Testis (tissue), 3 donors: ENCODE results near the gene FOXN1. TPM values are rescaled to one million over a fixed set of nuclear protein-coding genes. Genes with fewer than 3 reads are reported as not detected.

Source experiments
- DNase-seq: peaks from one replicate; pipeline ENCODE4 v3.0.0-alpha.2; 2019
- H3K27ac ChIP-seq, 2 donors: fragments of 200-600 bp; sonication (generic); one replicate each; pipeline ENCODE4 v1.5.1; 2019
- H3K27me3 ChIP-seq: fragments of 200-600 bp; sonication (generic); one replicate; pipeline ENCODE4 v1.5.1; 2019
- H3K36me3 ChIP-seq: fragments of 200-600 bp; sonication (generic); one replicate; pipeline ENCODE4 v1.5.1; 2017; ENCODE audit warnings: low read depth; ENCODE audit errors: missing control alignments
- H3K4me1 ChIP-seq: fragments of 200-600 bp; sonication (generic); one replicate; pipeline ENCODE4 v1.5.1; 2019
- H3K4me3 ChIP-seq, 2 donors: fragments of 200-600 bp; sonication (generic); one replicate each; pipeline ENCODE4 v1.5.1; 2017 to 2019
- H3K9me3 ChIP-seq: fragments of 200-600 bp; sonication (generic); one replicate; pipeline ENCODE4 v1.5.1; 2017
- POLR2A ChIP-seq: fragments of 450-650 bp; IDR thresholded peaks from one replicate; pipeline ENCODE4 v1.6.1; 2017; ENCODE audit warnings: antibody characterized with exemption, mild to moderate bottlenecking, moderate library complexity
- WGBS, 2 donors: methylation state at CpG; one replicate each; pipeline ENCODE4 v1.1.5; 2018; 5-methylcytosine and 5-hydroxymethylcytosine counted together
- intact Hi-C: fragments of 100-400 bp; cut with DNase I; formaldehyde crosslinking; loops from one replicate; pipeline ENCODE4 v1.15.1; 2023; ENCODE audit warnings: low total_unique reads
- polyA plus RNA-seq: library from polyadenylated mRNA; stranded (reverse); fragments of 350-450 nt; fragmentation: Illumina TruSeq; extraction: RNeasy Lipid Tissue Mini Kit (QIAGEN cat#74804); gene quantifications from one replicate; pipeline ENCODE4 v1.2.3, GENCODE V29; 2014; ENCODE audit warnings: low read depth, low replicate concordance; ENCODE audit not compliant: insufficient read depth
- total RNA-seq, 2 donors: library from RNA; depleted of rRNA; stranded (reverse); fragments of >200 nt; gene quantifications; one replicate each; pipeline ENCODE4 v1.2.3, GENCODE V29; 2016
- TF ChIP-seq, protein P1 (sequence below), 3 experiments: fragments of 450-650 bp in 2 of 3; fragments of 200-600 bp in 1 of 3; sonication (generic) in 1 of 3; IDR thresholded peaks; one replicate each; pipeline ENCODE4 v1.5.1; 2016 to 2019; ENCODE audit warnings: antibody characterized with exemption in 3 of 3, mild to moderate bottlenecking in 2 of 3, moderate library complexity in 1 of 3

The FOXN1 gene
- total and polyA plus RNA-seq, 3 donors from 2014 or later: 0.24 to 0.69 (median 0.50) TPM

GRCh38 chr17:28515518-28515917, 9.4 kb downstream of the FOXN1 start:
- H3K27me3 ChIP-seq: no peaks in the 10 kb centered on the region
- DNase-seq: no peak
- H3K9me3 ChIP-seq: no peaks in the 10 kb centered on the region
- no peak overlapping the region for H3K27ac ChIP-seq
- TF ChIP-seq, protein P1, sequence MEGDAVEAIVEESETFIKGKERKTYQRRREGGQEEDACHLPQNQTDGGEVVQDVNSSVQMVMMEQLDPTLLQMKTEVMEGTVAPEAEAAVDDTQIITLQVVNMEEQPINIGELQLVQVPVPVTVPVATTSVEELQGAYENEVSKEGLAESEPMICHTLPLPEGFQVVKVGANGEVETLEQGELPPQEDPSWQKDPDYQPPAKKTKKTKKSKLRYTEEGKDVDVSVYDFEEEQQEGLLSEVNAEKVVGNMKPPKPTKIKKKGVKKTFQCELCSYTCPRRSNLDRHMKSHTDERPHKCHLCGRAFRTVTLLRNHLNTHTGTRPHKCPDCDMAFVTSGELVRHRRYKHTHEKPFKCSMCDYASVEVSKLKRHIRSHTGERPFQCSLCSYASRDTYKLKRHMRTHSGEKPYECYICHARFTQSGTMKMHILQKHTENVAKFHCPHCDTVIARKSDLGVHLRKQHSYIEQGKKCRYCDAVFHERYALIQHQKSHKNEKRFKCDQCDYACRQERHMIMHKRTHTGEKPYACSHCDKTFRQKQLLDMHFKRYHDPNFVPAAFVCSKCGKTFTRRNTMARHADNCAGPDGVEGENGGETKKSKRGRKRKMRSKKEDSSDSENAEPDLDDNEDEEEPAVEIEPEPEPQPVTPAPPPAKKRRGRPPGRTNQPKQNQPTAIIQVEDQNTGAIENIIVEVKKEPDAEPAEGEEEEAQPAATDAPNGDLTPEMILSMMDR (IDR thresholded peaks at IDR 0.05): no peak
- no peak for TF ChIP-seq POLR2A
- no peak overlapping the region for H3K4me3 ChIP-seq
- intact Hi-C loops: no loop called here
- 100% methylated on average over 1 of the region's 1 CpG for WGBS, 2 donors
- H3K36me3 ChIP-seq: no peaks in the 10 kb centered on the region
- no peaks in the 10 kb centered on the region for H3K4me1 ChIP-seq

GRCh38 chr17:28518132-28518531, 12.0 kb downstream of the FOXN1 start:
- DNase-seq: no peak
- H3K4me3 ChIP-seq: no peak overlapping the region
- TF ChIP-seq, protein P1 (IDR thresholded peaks at IDR 0.05): no peak
- no peak for TF ChIP-seq POLR2A
- intact Hi-C loops: no loop called here
- H3K27ac ChIP-seq: no peak overlapping the region
- H3K36me3 ChIP-seq: no peaks in the 10 kb centered on the region
- WGBS, 2 donors: 80 to 85% methylated on average over 6 of the region's 6 CpGs
- no peaks in the 10 kb centered on the region for H3K9me3 ChIP-seq
- no peaks in the 10 kb centered on the region for H3K27me3 ChIP-seq
- H3K4me1 ChIP-seq: no peaks in the 10 kb centered on the region

- Histone ChIP-seq H3K27me3 (no peaks in the 10 kb centered on the region), H3K9me3 (no peaks in the 10 kb centered on the region), H3K4me1 (no peaks in the 10 kb centered on the region), H3K4me3 (no peak overlapping the region), H3K27ac (no peak overlapping the region), H3K36me3 (no peaks in the 10 kb centered on the region)
- TF ChIP-seq, protein P1 (IDR thresholded peaks at IDR 0.05): no peak
- no peak for TF ChIP-seq POLR2A
- no peak for DNase-seq
- 87 to 89% methylated on average over 7 of the region's 7 CpGs for WGBS, 2 donors
- intact Hi-C loops: no loop called here
Measured at GRCh38 chr17:28518578-28518977, 12.4 kb downstream of the FOXN1 start.

DNA sequence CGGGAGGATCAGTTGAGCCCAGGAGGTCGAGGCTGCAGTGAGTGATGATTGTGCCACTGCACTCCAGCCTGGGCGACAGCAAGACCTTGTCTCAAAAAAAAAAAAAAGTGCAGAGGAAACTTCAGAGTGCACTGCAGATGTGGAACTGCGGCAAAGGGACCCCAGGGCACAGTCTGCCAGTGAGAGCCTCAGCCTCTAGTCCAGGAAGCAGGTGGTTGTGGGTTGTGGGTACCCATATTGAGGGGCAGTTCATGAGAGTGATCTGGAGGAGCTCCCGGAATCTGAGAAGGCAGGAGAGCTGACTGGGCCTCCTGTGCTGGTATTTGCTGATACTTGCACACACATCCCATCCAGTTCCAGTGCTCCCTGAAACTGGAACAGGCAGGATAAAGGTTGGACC, 13.1 kb downstream of the FOXN1 start:
- Histone ChIP-seq H3K27me3 (no peaks in the 10 kb centered on the region), H3K4me1 (no peaks in the 10 kb centered on the region), H3K9me3 (no peaks in the 10 kb centered on the region), H3K4me3 (no peak overlapping the region), H3K27ac (no peak overlapping the region), H3K36me3 (no peaks in the 10 kb centered on the region)
- intact Hi-C loops: no loop called here
- no peak for DNase-seq
- 84% methylated on average over 5 of the region's 5 CpGs for WGBS, 2 donors
- TF ChIP-seq, protein P1 (IDR thresholded peaks at IDR 0.05): no peak
- TF ChIP-seq POLR2A: no peak

- H3K4me3 ChIP-seq: no peak overlapping the region
- WGBS, 2 donors: 61 to 77% methylated on average over 6 of the region's 6 CpGs
- H3K9me3 ChIP-seq: no peaks in the 10 kb centered on the region
- no peak for TF ChIP-seq POLR2A
- TF ChIP-seq, protein P1 (IDR thresholded peaks at IDR 0.05): no peak
- H3K27me3 ChIP-seq: no peaks in the 10 kb centered on the region
- no peak for DNase-seq
- intact Hi-C loops: no loop called here
- no peak overlapping the region for H3K27ac ChIP-seq
- H3K4me1 ChIP-seq: no peaks in the 10 kb centered on the region
- H3K36me3 ChIP-seq: no peaks in the 10 kb centered on the region
Measured at GRCh38 chr17:28520687-28521086, 14.5 kb downstream of the FOXN1 start.
